NB4 (cell line): Measurements from ENCODE around the gene TASP1.
A peak's percentile ranks its signal among the peaks of the same experiment; 100 is the strongest.

Experiments used
- DNase-seq: peaks from one replicate; pipeline ENCODE4 v3.0.0; 2010; ENCODE audit warnings: low read depth
- H3K4me3 ChIP-seq: one replicate; pipeline ENCODE4 v1.5.1; 2011; ENCODE audit warnings: mild to moderate bottlenecking, low read depth, low read length, moderate library complexity
- MYC ChIP-seq: IDR thresholded peaks from 2 replicates; pipeline ENCODE4 v1.6.1; 2011; ENCODE audit warnings: low read depth, low read length
- POLR2A ChIP-seq: IDR thresholded peaks from 2 replicates; pipeline ENCODE4 v1.6.1; 2011; ENCODE audit warnings: mild to moderate bottlenecking; ENCODE audit not compliant: insufficient read length; ENCODE audit errors: extremely low read depth
- TF ChIP-seq, protein P1 (sequence below): IDR thresholded peaks from 2 replicates; pipeline ENCODE4 v1.6.1; 2011; ENCODE audit warnings: low read depth, low read length
- TF ChIP-seq, protein P2 (sequence below): IDR thresholded peaks from one replicate; pipeline ENCODE4 v1.5.1; 2012; ENCODE audit warnings: low read depth, low read length

The TASP1 gene, protein sequence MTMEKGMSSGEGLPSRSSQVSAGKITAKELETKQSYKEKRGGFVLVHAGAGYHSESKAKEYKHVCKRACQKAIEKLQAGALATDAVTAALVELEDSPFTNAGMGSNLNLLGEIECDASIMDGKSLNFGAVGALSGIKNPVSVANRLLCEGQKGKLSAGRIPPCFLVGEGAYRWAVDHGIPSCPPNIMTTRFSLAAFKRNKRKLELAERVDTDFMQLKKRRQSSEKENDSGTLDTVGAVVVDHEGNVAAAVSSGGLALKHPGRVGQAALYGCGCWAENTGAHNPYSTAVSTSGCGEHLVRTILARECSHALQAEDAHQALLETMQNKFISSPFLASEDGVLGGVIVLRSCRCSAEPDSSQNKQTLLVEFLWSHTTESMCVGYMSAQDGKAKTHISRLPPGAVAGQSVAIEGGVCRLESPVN

DNA sequence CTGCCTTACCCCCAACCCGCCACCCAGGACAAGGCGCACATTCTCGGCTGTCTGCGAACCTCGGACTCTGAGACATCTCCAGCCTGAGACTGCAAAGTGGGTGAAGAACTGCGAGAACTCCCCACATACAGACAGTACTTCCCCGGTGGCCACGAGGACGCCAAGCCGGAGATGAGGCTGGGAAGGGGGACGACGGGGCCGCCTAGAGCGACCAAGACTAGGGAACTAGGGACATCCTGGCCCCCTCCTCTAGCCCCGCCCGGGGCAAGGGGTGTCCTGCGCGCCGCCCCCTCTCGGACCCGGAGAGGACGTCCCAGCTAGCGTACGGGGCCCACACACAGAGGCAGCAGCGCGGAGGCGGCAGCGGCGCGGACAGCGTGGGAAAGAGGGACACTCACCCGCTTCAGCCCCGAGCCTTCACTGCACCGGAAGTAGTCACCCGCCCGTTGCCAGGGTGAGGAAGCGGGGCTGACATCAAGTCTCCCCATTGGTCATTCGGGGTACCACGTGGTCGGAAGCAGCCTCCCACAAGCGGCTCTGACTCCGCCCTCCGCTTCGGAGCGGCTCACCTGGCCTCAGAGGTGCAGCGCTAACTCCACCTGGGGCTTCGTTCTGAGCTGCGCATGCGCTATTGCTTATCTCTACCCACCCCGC lies at the start of gene TASP1:
Gene TASP1, minus strand, starts transcription at position 437 of the 654 bp plus-strand sequence. CDS start 8,854 bp downstream, outside the sequence.
- TF ChIP-seq, protein P1, sequence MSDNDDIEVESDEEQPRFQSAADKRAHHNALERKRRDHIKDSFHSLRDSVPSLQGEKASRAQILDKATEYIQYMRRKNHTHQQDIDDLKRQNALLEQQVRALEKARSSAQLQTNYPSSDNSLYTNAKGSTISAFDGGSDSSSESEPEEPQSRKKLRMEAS, result peak; percentile 100
- TF ChIP-seq MYC, result peak; percentile 67
- peak; percentile 77 for TF ChIP-seq POLR2A
- TF ChIP-seq, protein P2, sequence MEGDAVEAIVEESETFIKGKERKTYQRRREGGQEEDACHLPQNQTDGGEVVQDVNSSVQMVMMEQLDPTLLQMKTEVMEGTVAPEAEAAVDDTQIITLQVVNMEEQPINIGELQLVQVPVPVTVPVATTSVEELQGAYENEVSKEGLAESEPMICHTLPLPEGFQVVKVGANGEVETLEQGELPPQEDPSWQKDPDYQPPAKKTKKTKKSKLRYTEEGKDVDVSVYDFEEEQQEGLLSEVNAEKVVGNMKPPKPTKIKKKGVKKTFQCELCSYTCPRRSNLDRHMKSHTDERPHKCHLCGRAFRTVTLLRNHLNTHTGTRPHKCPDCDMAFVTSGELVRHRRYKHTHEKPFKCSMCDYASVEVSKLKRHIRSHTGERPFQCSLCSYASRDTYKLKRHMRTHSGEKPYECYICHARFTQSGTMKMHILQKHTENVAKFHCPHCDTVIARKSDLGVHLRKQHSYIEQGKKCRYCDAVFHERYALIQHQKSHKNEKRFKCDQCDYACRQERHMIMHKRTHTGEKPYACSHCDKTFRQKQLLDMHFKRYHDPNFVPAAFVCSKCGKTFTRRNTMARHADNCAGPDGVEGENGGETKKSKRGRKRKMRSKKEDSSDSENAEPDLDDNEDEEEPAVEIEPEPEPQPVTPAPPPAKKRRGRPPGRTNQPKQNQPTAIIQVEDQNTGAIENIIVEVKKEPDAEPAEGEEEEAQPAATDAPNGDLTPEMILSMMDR, result no peak
- DNase-seq, result peak; percentile 95
- H3K4me3 ChIP-seq, result peak within 1 kb of the TSS; percentile 78

DNA sequence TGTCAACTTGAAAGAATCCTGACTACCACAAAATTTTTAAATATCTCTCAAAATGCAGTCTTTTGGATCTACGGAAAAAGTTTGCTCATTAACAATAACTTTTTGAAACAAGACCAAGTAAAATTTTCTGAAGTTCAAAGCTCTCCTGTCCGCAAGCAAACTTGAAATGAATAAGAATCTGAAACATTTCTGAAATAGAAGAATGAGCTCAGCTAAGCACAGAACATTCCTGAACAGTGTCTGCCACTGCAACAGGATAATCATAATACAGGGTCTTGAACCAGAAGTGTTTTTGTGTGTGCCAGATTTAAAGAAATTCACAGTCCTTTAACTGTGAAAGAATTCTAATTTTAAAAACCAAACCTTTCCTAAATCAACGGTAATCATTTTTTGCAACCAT lies 49.1 kb upstream of the TASP1 start:
- TF ChIP-seq, protein P2, result no peak
- TF ChIP-seq, protein P1, result no peak
- TF ChIP-seq MYC (no peak), POLR2A (no peak)
- no peak overlapping the region for H3K4me3 ChIP-seq
- no peak for DNase-seq

DNA sequence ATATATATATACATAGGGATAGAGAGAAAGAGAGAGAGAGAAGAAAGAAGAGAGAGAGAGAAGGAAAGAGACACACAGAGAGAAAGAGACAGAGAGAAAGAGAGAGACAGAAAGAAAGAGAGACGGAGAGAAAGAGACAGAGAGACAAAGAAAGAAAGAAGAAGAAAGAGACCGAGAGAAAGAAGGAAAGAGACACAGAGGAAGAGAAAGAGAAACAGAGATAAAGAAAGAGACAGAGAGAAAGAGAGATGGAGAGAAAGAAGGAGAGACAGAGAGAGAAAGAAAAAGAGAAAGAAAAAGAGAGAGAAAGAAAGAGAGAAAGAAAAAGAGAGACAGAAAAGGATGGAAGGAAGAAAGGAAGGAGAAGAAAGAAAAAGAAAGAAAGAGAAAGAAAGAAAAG lies 46.9 kb upstream of the TASP1 start:
- H3K4me3 ChIP-seq, result no peak overlapping the region
- TF ChIP-seq, protein P2, result no peak
- DNase-seq, result no peak

DNA sequence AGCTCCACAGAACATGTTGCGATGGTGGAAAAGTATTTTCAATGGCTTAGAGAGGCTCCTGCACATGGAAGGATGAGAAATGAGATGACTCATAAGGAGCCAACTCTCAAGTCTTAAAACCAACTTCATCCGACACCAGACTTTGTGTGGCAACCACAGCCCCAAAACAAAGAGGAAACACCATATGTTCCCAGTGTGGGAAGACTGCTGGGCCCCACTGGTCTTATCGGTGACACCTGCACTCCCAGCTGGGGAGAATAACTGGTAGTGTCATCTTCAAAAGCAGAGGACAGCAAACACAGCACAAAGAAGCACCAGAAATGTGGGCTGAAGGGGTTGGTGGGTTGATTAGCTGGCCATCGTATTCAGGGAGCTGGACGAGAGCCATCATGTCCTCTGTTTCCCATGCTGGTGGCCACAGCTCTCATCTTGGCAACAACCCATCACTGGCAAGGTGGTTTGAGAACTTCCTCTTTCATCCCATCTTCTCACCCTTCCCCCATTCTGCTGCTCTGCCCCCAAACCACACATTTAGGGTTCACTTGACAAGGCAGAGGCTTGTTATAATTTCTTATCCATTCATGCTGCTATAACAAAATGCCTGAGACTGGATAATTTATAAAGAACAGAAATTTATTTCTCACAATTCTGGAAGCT lies 46.0 kb upstream of the TASP1 start:
- H3K4me3 ChIP-seq, result no peak overlapping the region
- TF ChIP-seq, protein P1, result peak; percentile 65
- TF ChIP-seq POLR2A (no peak), MYC (peak; percentile 71)
- TF ChIP-seq, protein P2, result no peak
- DNase-seq, result peak; percentile 93

DNA sequence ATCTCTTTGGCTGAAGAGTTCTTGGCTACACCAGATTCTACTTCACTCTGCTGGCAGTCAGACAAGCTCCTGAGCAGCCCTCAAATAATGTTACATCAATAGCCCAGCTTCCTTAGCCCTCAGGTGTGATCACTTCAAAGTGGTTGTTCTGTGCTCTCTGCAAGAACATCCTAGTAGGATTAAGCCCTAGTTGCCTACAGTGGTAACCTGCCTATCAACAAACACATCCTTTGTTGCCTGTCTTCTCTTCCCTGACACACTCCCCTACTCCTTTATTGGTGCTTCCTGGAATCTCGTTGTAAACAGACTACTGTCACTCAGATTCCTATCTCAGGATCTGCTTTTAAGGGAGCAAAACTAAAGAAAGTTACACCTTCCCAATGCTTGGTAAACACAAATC lies 45.1 kb upstream of the TASP1 start:
- DNase-seq, result no peak
- H3K4me3 ChIP-seq, result no peak overlapping the region
- TF ChIP-seq POLR2A (no peak), MYC (no peak)
- TF ChIP-seq, protein P2, result no peak
- TF ChIP-seq, protein P1, result no peak
